Anterior cingulate cortex (tissue), 58 donors: ENCODE results near the gene RPH3AL.
"Not testable (repeated sequence)": the region's sequence is repeated elsewhere in the genome, so short reads cannot be mapped to it uniquely, and the experiment has no call there.

Experiments used
- DNase-seq, 58 donors: peaks; one replicate each; lab custom pipeline; 2025; lab: John Stamatoyannopoulos, UW

Gene RPH3AL

DNA sequence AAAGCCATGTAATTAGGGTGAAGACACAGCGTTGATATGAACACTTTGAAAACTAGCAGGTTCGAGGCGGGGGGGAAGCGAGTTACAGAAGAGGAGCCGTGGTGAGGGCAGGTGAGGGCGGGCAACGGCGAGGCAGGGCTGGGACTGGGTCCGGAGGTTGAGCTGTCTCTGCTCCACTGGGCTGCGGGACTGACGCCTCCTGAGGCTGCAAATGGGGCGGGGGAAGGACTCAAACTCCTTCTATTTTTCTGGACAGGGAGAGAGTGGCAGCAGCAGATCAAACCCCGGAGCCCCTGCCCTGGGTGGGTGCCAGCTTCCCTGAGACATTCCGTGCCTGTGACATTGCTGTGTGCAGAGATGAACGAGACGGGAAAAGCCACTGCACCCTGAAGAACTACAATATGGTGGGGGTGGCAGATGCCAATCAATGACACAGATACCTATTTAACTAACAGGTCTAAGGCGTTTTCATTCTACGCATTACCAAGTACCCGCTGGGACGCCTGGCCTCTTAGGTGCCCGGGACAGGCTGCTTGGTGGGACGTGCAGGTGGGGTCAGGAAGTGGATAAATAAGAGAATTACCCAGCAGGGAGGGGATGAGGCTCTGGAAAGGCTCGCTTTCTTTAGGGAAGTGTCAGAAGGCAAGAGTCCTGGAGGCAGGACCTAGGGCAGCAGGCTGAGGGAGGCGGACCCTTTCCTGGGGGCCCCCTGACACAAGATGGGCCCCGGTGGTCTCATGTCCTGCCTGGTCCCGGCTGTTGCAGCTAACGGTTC lies 30.4 kb downstream of the RPH3AL start:
- no peak for DNase-seq

DNA sequence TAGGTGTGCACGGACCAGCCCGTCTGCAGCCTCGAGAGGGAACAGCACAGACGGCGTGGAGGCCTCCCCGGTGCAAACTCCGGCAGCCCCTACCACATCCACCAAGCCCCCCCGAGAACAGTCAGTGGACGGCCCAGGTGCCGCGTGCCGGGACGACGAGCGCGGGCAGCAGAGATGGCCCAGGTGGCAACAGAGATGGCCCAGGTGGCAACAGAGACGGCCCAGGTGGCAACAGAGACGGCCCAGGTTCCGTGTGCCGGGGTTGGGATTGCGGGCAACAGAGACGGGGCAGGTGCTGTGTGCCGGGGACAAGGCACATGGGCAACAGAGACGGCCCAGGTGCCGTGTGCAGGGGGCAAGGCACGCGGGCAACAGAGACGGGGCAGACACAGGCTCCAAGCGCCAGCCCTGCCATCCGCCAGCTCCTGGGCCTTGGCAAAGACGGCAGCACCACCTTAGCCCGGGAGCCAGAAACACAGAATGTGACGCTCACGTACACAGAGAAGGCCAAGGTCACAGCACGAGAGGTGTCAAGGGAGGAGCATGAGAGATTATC lies 31.1 kb downstream of the RPH3AL start:
- no peak for DNase-seq

DNA sequence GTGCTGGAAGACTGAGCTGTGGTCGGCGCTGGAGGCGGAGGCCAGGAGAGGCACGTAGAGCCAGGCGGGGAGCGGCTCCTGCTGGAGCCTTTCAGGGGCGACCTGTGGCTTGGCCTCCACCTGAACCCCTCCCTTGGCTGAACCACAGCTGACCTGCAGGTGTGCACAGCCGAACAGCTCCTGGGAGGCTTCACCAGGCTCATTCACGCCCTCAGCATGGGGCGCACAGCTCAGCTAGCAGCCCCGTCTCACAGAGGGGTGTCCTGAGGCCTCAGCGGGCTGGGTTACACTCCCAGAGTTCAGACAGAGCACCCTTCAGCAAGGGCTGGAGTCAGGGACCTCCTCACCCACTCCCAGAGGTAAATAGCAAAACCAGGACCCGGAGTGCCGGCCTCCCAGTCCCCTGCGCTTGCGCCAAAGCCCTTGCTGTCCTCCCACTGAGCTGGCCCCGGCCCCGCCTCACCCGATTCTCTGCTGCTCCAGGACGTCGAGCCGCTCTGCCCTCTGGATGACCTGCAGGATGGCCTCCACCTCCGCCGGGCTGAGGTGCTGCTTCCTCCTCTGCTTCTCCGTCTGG lies 31.7 kb downstream of the RPH3AL start:
- no peak for DNase-seq

DNA sequence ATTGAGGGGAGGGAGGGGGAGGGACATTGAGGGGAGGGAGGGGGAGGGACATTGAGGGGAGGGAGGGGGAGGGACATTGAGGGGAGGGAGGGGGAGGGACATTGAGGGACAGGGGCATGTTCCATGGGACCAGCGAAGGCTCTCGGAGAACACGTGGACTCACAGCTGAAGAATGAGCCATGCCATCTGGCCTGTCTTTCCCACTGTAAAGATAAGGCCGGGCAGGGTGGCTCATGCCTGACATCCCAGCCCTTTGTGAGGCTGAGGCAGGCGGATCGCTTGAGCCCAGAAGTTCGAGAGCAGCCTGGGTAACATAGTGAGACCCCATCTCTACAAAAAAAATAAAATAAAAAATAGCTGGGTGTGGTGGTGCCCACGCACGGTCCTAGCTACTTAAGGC lies 32.5 kb downstream of the RPH3AL start:
- no peak for DNase-seq

DNA sequence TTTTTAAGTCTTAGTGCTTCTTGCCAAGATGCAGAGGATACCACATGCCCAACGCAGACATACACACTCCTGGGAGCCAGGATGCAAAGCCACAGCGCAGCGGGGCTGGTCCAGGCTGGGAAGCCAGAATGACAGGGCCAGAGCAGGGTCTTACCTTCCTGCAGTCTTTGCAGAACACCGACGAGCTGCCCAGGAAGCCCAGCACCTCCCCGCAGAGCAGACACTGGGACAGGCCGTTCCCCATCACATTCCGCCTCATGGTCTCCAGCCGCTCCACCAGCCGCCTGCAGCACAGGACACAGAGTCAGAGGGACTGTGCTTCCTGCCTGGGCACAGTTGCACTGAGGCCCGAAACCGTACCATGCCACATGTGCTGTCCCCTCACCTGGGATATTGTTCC lies 33.3 kb downstream of the RPH3AL start:
- no peak for DNase-seq

DNA sequence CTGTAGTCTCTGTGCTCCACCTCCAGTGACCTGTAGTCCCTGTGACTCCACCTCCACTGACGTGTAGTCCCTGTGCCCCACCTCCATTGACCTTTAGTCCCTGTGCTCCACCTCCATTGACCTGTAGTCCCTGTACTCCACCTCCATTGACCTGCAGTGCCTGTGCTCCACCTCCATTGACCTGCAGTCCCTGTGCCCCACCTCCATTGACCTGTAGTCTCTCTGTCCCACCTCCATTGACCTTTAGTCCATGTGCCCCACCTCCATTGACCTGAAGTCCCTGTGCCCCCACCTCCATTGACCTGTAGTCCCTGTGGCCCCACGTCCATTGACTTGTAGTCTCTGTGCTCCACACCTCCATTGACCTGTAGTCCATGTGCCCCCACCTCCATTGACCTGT lies 35.5 kb downstream of the RPH3AL start:
- DNase-seq, result not testable (repeated sequence)

DNA sequence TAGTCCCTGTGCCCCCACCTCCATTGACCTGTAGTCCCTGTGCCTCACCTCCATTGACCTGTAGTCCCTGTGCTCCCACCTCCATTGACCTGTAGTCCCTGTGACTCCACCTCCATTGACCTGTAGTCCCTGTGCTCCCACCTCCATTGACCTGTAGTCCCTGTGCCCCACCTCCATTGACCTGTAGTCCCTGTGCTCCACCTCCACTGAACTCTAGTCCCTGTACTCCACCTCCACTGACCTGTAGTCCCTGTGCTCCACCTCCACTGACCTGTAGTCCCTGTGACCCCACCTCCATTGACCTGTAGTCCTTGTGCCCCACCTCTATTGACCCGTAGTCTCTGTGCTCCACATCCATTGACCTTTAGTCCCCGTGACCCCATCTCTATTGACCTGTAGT lies 37.2 kb downstream of the RPH3AL start:
- DNase-seq, result not testable (repeated sequence)

DNA sequence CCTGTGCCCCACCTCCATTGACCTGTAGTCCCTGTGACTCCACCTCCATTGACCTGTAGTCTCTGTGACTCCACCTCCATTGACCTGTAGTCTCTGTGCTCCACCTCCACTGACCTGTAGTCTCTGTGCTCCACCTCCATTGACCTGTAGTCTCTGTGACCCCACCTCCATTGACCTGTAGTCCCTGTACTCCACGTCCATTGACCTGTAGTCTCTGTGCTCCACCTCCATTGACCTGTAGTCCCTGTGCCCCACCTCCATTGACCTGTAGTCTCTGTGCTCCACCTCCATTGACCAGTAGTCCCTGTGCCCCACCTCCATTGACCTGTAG lies 38.0 kb downstream of the RPH3AL start:
- not testable (repeated sequence) for DNase-seq

DNA sequence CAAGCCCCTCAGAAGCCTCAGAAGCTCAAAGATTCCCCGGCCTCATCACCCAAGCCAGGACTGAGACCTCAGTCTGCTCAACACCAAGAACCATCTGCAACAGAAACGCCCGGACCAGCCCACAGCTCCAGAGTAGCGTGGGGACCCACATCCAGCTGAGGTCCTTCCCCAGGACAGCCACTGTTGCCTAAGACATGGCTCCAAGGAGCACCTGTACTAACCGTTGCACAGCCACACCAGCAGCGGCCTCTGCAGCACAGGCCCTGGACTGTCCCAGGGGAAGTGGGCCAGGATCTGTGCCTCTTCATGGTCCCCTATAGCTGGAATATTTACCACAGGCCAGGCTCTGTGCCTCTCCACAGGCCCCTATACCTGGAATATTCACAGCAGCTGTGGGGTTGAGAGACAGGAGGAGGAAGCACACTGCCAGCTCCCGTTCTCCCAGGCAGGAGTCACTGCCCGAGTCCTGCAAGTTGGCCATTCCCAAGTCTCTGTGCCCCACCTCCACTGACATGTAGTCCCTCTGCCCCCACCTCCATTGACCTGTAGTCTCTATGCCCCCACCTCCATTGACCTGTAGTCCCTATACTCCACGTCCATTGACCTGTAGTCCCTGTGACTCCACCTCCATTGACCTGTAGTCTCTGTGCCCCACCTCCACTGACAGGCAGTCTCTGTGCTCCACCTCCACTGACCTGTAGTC lies 38.5 kb downstream of the RPH3AL start:
- no peak for DNase-seq

DNA sequence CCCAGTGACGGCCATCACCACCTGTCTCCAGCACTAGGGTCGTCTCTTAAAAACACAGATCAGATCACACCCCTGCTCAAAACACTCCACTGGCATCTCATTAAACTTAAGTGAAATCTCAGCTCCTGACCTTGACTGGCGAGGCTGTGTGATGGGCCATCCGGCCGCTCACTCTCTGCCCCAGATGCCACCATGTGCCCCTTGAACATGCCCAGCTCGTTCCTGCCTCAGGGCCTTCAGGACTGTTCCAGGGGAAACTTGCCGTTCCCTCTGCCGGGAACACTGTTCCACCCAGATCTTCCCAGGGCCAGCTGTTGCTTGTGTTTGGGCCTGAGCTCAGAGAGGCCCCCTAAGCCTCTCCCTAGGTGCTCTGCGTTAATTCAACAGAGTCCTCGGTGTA lies 39.4 kb downstream of the RPH3AL start:
- DNase-seq, result no peak

DNA sequence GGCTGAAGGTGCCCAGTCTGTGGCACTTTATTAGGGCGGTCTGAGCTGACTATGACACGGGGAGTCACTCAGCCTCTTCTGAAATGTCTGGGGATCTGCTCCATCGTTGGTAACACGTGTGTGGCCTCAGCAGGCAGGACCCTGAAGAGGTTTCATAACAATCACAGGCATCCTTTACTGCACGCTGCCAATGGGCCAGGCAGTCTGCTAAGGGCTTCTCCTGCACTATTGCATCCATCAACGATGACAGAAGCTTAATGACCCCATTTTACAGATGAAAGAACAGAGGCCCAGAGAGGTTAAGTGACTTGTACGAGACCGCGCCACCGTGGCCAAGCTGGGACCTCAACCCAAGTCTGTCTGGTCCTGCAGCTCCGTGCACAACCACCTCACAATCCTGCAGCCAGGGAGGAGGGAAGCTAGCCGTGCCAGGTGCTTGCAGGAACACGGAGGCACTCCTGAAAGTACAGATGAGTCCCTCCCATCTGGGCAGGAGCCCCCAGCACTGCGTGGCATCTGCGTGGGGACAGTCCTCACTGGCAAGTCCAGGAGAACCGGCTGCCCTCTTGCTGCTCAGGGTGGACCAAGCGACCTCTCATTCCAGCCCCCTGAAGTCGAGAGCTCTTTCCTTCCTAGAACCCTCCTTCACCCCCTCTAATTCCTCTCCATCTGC lies 40.0 kb downstream of the RPH3AL start:
- DNase-seq, result no peak

DNA sequence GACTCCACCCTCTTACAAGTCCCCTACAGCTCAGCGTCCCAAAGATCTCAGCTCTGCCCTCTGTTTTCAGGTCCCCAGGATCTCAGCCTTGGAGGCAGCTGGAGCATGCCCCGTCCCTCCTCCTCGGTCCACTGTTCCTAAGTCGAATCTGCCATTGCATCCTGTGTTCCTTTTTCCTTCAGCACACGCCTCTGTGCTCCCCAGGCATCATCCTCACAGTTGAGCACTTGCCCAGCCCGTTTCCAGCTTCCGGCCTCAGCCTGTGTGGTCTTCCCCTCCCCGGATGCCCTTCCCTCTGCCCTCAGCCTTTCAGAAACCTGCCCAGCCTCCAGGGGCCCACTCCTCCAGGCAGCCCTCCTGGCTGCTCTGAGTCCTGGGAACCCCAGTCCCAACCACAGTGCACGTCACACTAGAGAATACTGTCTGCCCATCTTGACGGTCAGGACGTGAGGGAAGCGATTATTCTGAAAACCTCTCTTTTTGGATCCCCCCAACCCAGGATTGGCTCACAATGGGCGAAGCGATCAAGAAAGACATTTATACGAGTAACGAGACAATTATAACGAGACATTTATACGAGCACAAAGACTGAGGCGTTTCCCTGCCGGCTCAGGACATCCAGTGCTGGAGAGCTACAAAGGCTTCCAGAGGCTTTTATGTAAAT lies 41.4 kb downstream of the RPH3AL start:
- no peak for DNase-seq

DNA sequence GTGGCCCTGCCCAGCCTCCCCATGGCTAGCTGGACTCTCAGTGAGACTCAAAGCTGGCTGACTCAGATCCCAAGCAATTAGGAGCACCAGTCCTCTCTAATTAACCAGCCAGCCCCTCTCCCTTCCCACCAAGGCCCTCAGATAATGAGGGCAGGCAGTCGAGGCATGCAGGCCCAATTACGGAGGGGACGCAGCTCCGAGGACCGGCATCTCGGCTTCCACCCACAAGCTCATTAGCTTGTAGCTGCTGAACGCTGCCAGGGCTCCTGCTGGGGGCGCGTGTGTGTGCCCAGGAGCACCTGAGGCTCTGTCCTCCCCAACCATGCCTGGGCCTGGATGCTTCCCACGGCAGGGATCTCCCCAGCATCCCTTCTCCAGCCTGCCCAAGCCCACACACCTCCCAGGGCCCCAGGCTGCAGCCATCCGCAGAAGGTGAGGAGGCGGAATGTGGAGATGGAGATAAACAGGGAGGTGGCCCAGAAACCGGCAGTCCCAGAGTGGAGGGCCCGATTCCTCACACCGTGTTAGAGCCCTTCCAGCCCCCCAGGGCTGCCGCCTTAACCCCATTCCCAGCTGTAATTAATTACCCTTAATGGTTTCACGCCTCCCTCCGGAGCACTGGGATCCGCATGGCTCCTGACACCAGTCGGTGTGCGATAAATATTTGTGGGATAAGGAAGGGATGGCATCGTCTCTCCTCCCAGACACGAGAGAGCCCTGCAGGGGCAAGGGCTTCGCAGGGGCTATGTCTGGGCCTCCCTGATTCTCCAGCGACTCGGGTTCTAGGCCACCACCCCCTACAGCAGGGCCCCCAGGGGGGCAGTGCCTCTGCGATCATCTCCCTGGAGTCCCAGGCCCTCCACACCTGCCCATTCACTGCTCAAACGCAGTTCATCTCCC lies 42.2 kb downstream of the RPH3AL start:
- no peak for DNase-seq

DNA sequence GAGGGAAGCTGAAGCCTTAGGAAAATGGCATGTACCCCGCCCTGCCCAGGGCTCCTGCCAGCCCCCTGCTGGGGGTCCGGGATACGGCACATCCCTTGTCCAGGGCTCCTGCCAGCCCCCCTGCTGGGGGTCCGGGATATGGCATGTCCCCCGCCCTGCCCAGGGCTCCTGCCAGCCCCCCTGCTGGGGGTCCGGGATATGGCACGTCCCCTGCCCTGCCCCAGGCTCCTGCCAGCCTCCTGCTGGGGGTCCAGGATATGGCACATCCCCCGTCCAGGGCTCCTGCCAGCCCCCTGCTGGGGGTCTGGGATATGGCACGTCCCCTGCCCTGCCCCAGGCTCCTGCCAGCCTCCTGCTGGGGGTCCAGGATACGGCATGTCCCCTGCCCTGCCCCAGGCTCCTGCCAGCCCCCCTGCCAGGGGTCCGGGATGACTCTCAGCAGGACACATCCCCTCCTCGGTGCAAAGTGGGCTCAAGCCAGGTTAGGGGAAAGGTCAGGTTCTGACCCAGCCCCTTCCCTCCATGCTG lies 43.2 kb downstream of the RPH3AL start:
- no peak for DNase-seq

DNA sequence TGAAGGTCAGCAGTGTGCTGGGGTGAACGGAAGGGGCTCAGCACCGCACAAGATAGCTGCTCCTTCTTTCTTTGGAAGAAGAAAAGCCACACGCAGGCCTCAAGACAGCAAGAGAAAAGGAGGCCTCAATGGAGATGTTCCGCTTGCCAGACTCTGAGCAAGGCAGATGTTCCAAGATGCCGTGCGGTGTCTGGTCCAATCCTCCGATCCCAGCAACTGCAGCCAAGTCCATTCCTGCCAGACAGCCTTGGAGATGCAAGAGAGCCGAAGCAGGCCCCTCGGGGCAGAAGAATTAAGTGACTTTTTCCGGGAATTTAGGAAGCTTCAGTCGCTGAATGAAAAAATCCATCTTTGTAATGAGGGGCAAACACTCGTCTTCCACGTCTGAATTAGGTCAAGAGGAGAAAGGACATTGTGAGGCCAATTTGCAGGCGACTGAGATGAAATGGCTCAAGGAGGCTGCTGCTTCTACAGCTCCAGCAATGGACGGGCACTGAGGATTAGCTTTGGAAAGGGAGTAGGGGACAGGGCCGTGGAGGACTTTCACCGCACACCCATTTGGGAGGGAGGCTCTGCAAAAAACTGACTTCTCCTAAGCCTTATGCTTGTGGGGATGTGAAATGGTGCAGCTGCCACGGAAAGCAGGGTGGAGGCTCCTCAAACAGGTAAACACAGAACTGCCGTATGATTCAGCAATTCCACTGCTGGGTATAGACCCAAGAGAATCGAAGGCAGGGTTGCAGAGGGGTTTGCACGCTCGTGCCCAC lies 44.7 kb downstream of the RPH3AL start:
- DNase-seq, result no peak

DNA sequence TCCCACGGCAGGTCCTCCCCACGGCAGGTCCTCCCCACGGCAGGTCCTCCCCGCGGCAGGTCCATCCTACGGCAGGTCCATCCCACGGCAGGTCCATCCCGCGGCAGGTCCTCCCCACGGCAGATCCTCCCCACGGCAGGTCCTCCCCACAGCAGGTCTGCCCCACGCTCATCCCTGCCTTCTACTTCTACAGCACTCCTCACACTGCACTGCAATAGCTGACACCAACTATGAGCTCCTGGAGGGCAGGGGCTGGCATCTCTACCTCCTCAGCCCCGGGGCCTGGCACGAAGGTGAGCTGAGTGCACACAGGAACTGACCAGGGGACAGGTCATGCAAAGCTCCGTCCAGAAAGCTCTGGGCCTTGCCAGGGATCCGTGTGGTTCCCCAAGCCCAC lies 45.3 kb downstream of the RPH3AL start:
- no peak for DNase-seq

DNA sequence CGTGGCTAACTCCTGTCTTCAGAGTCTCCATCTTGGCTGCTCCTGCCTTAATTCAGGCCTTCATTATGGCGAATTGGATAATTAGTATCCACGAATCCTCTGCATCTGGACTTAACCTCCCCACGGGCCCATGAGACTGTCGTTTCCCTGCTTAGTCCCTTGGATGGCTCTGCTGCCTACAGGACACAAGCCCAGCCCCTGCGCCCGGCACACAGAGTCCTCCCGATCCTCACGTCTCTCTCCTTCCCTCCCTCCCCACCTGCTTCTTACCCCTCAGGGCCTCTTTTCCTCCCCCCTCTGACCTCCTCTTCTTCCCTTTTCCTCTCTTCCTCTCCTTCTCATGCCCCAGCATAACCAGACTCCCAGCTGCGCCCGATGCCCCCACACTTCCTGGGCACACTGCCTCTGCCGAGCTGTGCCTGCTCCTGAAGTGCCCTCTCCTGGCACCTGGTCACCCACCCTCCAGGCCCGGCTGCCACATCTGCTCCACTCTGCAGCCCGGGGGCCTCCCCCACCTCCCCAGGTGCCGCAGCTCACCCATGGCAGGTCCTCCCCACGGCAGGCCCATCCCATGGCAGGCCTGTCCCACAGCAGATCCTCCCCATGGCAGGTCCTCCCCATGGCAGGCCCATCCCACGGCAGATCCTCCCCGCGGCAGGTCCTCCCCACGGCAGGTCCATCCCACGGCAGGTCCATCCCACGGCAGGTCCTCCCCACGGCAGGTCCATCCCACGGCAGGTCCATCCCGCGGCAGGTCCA lies 45.9 kb downstream of the RPH3AL start:
- DNase-seq, result no peak

DNA sequence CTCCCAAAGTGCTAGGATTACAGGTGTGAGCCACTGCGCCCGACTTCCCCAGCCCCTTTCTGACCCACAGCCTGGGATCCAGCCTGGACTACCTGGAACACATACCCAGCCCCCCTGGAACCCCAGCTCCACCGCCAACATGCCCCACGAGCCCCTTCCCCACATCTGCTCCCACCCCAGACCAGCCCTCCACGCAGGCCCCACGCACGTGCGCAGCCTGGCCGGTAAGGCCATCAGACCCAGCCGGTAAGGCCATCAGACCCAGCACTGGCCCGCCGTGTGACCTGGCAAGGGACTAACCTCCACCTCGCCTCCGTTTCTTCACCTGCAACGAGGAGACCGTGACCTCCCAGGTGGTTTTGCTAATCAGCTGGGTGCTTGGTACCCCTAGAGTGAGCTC lies 46.5 kb downstream of the RPH3AL start:
- DNase-seq, result no peak
